HEK293T (cell line): ENCODE results near the gene RFTN2.

ENCODE experiments used
- ARNT ChIP-seq: fragments of 450-650 bp; IDR thresholded peaks from 2 replicates; pipeline ENCODE4 v1.6.1; 2017; ENCODE audit warnings: mild to moderate bottlenecking
- BHLHE40 ChIP-seq: fragments of 450-650 bp; IDR thresholded peaks from 2 replicates; pipeline ENCODE4 v1.6.1; 2016; ENCODE audit warnings: mild to moderate bottlenecking, moderate library complexity, borderline replicate concordance
- ELF4 ChIP-seq: fragments of 450-650 bp; IDR thresholded peaks from 2 replicates; pipeline ENCODE4 v1.6.1; 2017; ENCODE audit warnings: antibody characterized with exemption
- FOXA1 ChIP-seq: fragments of 450-650 bp; IDR thresholded peaks from 2 replicates; pipeline ENCODE4 v1.6.1; 2016; ENCODE audit warnings: mild to moderate bottlenecking
- FOXK2 ChIP-seq: fragments of 450-650 bp; IDR thresholded peaks from 2 replicates; pipeline ENCODE4 v1.6.1; 2016; ENCODE audit warnings: mild to moderate bottlenecking
- FOXM1 ChIP-seq: fragments of 450-650 bp; IDR thresholded peaks from 2 replicates; pipeline ENCODE4 v1.6.1; 2017; ENCODE audit warnings: mild to moderate bottlenecking, borderline replicate concordance
- HDGF ChIP-seq: fragments of 450-650 bp; IDR thresholded peaks from 2 replicates; pipeline ENCODE4 v1.6.1; 2017; ENCODE audit warnings: antibody characterized with exemption, borderline replicate concordance
- L3MBTL2 ChIP-seq: fragments of 450-650 bp; conservative IDR thresholded peaks from 2 replicates; pipeline ENCODE4 v1.6.1; 2016; ENCODE audit warnings: mild to moderate bottlenecking
- LEF1 ChIP-seq: fragments of 450-650 bp; IDR thresholded peaks from 2 replicates; pipeline ENCODE4 v1.6.1; 2017; ENCODE audit warnings: mild to moderate bottlenecking, borderline replicate concordance
- NFRKB ChIP-seq: fragments of 450-650 bp; IDR thresholded peaks from 2 replicates; pipeline ENCODE4 v1.6.1; 2016; ENCODE audit warnings: mild to moderate bottlenecking, moderate library complexity
- SP1 ChIP-seq: fragments of 450-650 bp; IDR thresholded peaks from 2 replicates; pipeline ENCODE4 v1.6.1; 2017
- SUZ12 ChIP-seq: fragments of 450-650 bp; IDR thresholded peaks from 2 replicates; pipeline ENCODE4 v1.6.1; 2016; ENCODE audit warnings: mild to moderate bottlenecking
- TARDBP ChIP-seq: fragments of 450-650 bp; IDR thresholded peaks from 2 replicates; pipeline ENCODE4 v1.6.1; 2016
- TF ChIP-seq, protein P1 (sequence below): fragments of 450-650 bp; IDR thresholded peaks from 2 replicates; pipeline ENCODE4 v1.6.1; 2016

DNA sequence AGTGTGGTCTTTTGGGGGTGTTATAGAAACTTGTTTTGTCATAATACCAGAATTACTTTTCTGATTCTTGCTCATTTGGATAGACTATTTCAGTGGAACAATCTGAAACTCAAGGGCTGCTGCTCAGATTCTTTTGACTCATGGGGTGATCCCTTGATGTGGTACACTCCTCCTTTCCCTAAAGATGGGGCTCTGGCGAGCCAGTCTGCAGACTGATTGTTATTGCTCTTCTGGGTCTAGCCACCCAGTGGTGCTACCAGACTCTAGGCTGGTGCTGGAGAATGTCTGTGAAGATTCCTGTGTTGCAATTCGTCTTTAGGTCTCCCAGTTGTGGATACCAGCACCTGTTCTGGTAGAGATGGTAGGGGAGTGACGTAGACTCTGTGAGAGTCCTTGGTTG is 25.6 kb upstream of the RFTN2 start:
- TF ChIP-seq SP1 (no peak), L3MBTL2 (no peak), FOXK2 (no peak), FOXM1 (no peak), LEF1 (no peak), SUZ12 (no peak), BHLHE40 (no peak), ELF4 (no peak), FOXA1 (no peak), ARNT (no peak), HDGF (no peak), TARDBP (no peak), NFRKB (no peak)
- TF ChIP-seq, protein P1, sequence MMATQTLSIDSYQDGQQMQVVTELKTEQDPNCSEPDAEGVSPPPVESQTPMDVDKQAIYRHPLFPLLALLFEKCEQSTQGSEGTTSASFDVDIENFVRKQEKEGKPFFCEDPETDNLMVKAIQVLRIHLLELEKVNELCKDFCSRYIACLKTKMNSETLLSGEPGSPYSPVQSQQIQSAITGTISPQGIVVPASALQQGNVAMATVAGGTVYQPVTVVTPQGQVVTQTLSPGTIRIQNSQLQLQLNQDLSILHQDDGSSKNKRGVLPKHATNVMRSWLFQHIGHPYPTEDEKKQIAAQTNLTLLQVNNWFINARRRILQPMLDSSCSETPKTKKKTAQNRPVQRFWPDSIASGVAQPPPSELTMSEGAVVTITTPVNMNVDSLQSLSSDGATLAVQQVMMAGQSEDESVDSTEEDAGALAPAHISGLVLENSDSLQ: no peak
